Suprapubic skin (tissue), 4 donors: ENCODE results near the gene ASRGL1.

Experiments used
- EP300 ChIP-seq: sonication (generic); formaldehyde crosslinking; IDR thresholded peaks from one replicate; pipeline ENCODE4 v1.6.1; 2017; ENCODE audit warnings: antibody characterized with exemption
- POLR2A ChIP-seq, 2 donors: fragments of 450-650 bp; IDR thresholded peaks; one replicate each; pipeline ENCODE4 v1.6.1; 2017; ENCODE audit warnings: antibody characterized with exemption in 2 of 2, mild to moderate bottlenecking in 2 of 2, moderate library complexity in 2 of 2
- POLR2AphosphoS5 ChIP-seq, 3 donors: sonication (generic); formaldehyde crosslinking; IDR thresholded peaks; one replicate each; pipeline ENCODE4 v1.6.1; 2017; ENCODE audit warnings: antibody characterized with exemption in 3 of 3
- TF ChIP-seq, protein P1 (sequence below), 2 donors: fragments of 200-600 bp in 1 of 2; fragments of 450-650 bp in 1 of 2; sonication (generic) in 1 of 2; IDR thresholded peaks; one replicate each; pipeline ENCODE4 v1.5.1; 2016 to 2019; ENCODE audit warnings: antibody characterized with exemption in 2 of 2, mild to moderate bottlenecking in 1 of 2, moderate library complexity in 1 of 2

- no peak for TF ChIP-seq POLR2AphosphoS5 (IDR thresholded peaks at IDR 0.05)
- TF ChIP-seq POLR2A (IDR thresholded peaks at IDR 0.05), result no peak
- TF ChIP-seq, protein P1, sequence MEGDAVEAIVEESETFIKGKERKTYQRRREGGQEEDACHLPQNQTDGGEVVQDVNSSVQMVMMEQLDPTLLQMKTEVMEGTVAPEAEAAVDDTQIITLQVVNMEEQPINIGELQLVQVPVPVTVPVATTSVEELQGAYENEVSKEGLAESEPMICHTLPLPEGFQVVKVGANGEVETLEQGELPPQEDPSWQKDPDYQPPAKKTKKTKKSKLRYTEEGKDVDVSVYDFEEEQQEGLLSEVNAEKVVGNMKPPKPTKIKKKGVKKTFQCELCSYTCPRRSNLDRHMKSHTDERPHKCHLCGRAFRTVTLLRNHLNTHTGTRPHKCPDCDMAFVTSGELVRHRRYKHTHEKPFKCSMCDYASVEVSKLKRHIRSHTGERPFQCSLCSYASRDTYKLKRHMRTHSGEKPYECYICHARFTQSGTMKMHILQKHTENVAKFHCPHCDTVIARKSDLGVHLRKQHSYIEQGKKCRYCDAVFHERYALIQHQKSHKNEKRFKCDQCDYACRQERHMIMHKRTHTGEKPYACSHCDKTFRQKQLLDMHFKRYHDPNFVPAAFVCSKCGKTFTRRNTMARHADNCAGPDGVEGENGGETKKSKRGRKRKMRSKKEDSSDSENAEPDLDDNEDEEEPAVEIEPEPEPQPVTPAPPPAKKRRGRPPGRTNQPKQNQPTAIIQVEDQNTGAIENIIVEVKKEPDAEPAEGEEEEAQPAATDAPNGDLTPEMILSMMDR (IDR thresholded peaks at IDR 0.05), result no peak
- TF ChIP-seq EP300, result no peak
Measured at GRCh38 chr11:62393735-62394134, 56.5 kb downstream of the ASRGL1 start.
